HG03060 (cell line): Measurements from ENCODE around the gene MYO3B.
A peak's percentile ranks its signal among the peaks of the same experiment; 100 is the strongest.

ENCODE experiments used
- ATAC-seq: cut with Tn5 transposase; IDR thresholded peaks from one replicate; pipeline ENCODE4 v1.9.1; 2021; ENCODE audit warnings: low read depth, moderate number of reproducible peaks; ENCODE audit not compliant: unreplicated experiment

The MYO3B gene

GRCh38 chr2:170159060-170159459 is 18.9 kb upstream of the MYO3B start:
- no peak for ATAC-seq

GRCh38 chr2:170161516-170162270 is 16.3 kb upstream of the MYO3B start:
- no peak for ATAC-seq

- no peak for ATAC-seq
Measured at GRCh38 chr2:170162271-170162632, 15.7 kb upstream of the MYO3B start.

GRCh38 chr2:170163411-170164065 is 14.4 kb upstream of the MYO3B start:
- no peak for ATAC-seq

- ATAC-seq = no peak
Measured at GRCh38 chr2:170165129-170165528, 12.8 kb upstream of the MYO3B start.

- no peak for ATAC-seq
Measured at GRCh38 chr2:170166735-170167134, 11.2 kb upstream of the MYO3B start.

- ATAC-seq = no peak
Measured at GRCh38 chr2:170170281-170171040, 7.5 kb upstream of the MYO3B start.

GRCh38 chr2:170176212-170176611 is 1.7 kb upstream of the MYO3B start:
- ATAC-seq = no peak

GRCh38 chr2:170180031-170180566 is 2.2 kb downstream of the MYO3B start:
- ATAC-seq = peak; percentile 44

GRCh38 chr2:170181602-170182001 is 3.7 kb downstream of the MYO3B start:
- no peak for ATAC-seq

GRCh38 chr2:170185319-170185718 is 7.4 kb downstream of the MYO3B start:
- ATAC-seq = no peak

- ATAC-seq = no peak
Measured at GRCh38 chr2:170189757-170190156, 11.8 kb downstream of the MYO3B start.

- no peak for ATAC-seq
Measured at GRCh38 chr2:170190172-170190571, 12.2 kb downstream of the MYO3B start.

GRCh38 chr2:170191166-170191866 is 13.4 kb downstream of the MYO3B start:
- ATAC-seq = no peak

GRCh38 chr2:170196963-170197362 is 19.0 kb downstream of the MYO3B start:
- no peak for ATAC-seq

GRCh38 chr2:170201275-170201674 is 23.3 kb downstream of the MYO3B start:
- ATAC-seq = no peak

GRCh38 chr2:170201734-170202393 is 23.9 kb downstream of the MYO3B start:
- ATAC-seq = no peak

- no peak for ATAC-seq
Measured at GRCh38 chr2:170202437-170202836, 24.5 kb downstream of the MYO3B start.

- ATAC-seq = no peak
Measured at GRCh38 chr2:170204298-170204951, 26.5 kb downstream of the MYO3B start.

GRCh38 chr2:170206246-170206645 is 28.3 kb downstream of the MYO3B start:
- ATAC-seq = no peak
